ENCODE results near the gene FRS2.

DNA sequence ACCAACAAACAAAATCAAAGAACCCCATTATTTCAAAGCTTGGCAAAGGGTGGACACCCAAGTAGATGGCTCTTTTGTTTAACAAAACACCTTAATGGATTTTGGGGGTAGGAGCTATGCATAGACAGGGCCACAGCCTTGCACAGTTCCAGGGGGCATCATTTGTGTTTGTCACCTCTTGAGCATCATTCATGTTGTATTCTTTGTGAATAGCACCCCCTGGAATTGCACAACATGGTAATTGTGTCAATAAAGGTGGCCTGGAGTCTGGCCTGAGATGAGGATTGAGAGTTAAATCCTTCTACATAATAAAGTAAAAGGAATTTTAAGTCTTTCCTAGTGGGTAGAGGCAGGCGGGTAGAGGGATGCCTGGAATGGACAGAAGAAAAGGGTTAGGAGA is 3.3 kb upstream of the FRS2 start:
- TF ChIP-seq, protein P1, sequence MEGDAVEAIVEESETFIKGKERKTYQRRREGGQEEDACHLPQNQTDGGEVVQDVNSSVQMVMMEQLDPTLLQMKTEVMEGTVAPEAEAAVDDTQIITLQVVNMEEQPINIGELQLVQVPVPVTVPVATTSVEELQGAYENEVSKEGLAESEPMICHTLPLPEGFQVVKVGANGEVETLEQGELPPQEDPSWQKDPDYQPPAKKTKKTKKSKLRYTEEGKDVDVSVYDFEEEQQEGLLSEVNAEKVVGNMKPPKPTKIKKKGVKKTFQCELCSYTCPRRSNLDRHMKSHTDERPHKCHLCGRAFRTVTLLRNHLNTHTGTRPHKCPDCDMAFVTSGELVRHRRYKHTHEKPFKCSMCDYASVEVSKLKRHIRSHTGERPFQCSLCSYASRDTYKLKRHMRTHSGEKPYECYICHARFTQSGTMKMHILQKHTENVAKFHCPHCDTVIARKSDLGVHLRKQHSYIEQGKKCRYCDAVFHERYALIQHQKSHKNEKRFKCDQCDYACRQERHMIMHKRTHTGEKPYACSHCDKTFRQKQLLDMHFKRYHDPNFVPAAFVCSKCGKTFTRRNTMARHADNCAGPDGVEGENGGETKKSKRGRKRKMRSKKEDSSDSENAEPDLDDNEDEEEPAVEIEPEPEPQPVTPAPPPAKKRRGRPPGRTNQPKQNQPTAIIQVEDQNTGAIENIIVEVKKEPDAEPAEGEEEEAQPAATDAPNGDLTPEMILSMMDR (IDR thresholded peaks at IDR 0.05), result no peak
- TF ChIP-seq POLR2AphosphoS5 (IDR thresholded peaks at IDR 0.05), result no peak
- TF ChIP-seq POLR2A (IDR thresholded peaks at IDR 0.05), result no peak

All from prostate gland (tissue), 2 donors.